Parathyroid adenoma (tissue), 2 donors: ENCODE measurements around the gene EMP1.
A peak's percentile ranks its signal among the peaks of the same experiment; 100 is the strongest.

ENCODE experiments used
- H2AFZ ChIP-seq: fragments of 300-600 bp; sonication (generic); one replicate; pipeline ENCODE4 v1.7.0; 2017; ENCODE audit warnings: antibody characterized with exemption, mild to moderate bottlenecking
- H3K27ac ChIP-seq: fragments of 300-600 bp; sonication (generic); one replicate; pipeline ENCODE4 v1.7.0; 2017
- H3K27me3 ChIP-seq: fragments of 300-600 bp; sonication (generic); one replicate; pipeline ENCODE4 v1.7.0; 2017; ENCODE audit warnings: low read length; ENCODE audit not compliant: control insufficient read depth, insufficient read depth
- H3K36me3 ChIP-seq: fragments of 300-600 bp; sonication (generic); one replicate; pipeline ENCODE4 v1.7.0; 2017; ENCODE audit warnings: low read length; ENCODE audit not compliant: control insufficient read depth, insufficient read depth
- H3K4me1 ChIP-seq: fragments of 300-600 bp; sonication (generic); one replicate; pipeline ENCODE4 v1.7.0; 2017; ENCODE audit warnings: control low read depth
- H3K4me2 ChIP-seq: fragments of 300-600 bp; sonication (generic); one replicate; pipeline ENCODE4 v1.7.0; 2017; ENCODE audit warnings: low read length
- H3K4me3 ChIP-seq: fragments of 300-600 bp; sonication (generic); one replicate; pipeline ENCODE4 v1.7.0; 2017; ENCODE audit warnings: low read depth, low read length
- H3K79me2 ChIP-seq: fragments of 300-600 bp; sonication (generic); one replicate; pipeline ENCODE4 v1.7.0; 2017; ENCODE audit warnings: control low read depth
- H3K9ac ChIP-seq: fragments of 300-600 bp; sonication (generic); one replicate; pipeline ENCODE4 v1.7.0; 2017; ENCODE audit warnings: mild to moderate bottlenecking
- H3K9me3 ChIP-seq: fragments of 300-600 bp; sonication (generic); one replicate; pipeline ENCODE4 v1.7.0; 2017; ENCODE audit warnings: low read length; ENCODE audit not compliant: control insufficient read depth
- TF ChIP-seq, protein P1 (sequence below): fragments of 300-600 bp; sonication (generic); IDR thresholded peaks from one replicate; pipeline ENCODE4 v1.7.0; 2017; ENCODE audit warnings: antibody characterized with exemption, mild to moderate bottlenecking
- donor health status: primary hyperparathyroidism.

EMP1 gene

DNA sequence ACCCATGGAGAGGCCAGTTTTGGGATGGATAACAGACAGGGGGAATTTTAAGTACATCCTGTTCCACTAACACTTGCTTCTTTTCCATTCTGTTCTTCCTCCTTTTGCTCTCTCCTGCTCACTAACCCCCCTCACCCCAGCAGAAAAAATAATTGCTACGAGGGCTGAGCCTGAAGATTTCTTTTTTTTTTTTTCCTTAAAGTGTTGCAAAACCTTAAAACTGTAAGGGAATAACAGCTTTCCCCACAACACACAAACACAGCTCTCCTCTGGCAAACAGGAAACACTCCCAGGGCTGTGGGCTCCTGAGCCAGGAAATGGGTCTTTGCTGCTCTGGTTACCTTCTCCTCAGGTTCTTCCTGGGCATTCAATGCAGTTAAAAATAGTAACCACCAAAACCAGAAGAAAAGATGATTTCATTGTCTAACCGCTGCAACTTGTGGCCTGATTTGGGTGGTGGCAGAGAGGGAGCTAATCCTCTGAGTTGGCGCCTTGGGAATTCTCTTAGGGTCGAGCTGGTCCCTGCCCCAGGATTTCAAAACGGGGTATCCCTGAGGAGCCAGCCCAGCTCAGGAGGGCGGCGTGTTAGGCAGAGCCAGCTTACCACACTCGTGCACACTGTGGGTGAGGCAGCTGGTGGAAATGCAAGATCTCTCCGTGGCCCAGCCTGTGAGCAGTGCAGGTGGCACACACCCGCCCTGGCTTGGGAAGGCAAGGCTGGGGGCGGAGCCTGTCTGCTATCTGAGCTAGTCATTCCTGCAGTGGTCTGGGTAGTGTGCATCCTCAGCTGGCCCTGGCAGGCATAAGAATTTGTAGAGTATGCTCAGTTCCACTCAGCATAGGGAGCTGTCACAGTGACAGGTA, 17.1 kb upstream of the EMP1 start:
- no peaks in the 10 kb centered on the region for H3K36me3 ChIP-seq
- H3K4me2 ChIP-seq = no peak overlapping the region
- H3K9ac ChIP-seq = no peak overlapping the region
- H3K9me3 ChIP-seq = no peaks in the 10 kb centered on the region
- peak overlapping the region; percentile 42 for H3K27ac ChIP-seq
- peak overlapping the region; percentile 79 for H2AFZ ChIP-seq
- peaks cover 8% of the 10 kb centered on the region for H3K4me1 ChIP-seq
- no peaks in the 10 kb centered on the region for H3K27me3 ChIP-seq
- H3K4me3 ChIP-seq = no peak overlapping the region
- TF ChIP-seq, protein P1, sequence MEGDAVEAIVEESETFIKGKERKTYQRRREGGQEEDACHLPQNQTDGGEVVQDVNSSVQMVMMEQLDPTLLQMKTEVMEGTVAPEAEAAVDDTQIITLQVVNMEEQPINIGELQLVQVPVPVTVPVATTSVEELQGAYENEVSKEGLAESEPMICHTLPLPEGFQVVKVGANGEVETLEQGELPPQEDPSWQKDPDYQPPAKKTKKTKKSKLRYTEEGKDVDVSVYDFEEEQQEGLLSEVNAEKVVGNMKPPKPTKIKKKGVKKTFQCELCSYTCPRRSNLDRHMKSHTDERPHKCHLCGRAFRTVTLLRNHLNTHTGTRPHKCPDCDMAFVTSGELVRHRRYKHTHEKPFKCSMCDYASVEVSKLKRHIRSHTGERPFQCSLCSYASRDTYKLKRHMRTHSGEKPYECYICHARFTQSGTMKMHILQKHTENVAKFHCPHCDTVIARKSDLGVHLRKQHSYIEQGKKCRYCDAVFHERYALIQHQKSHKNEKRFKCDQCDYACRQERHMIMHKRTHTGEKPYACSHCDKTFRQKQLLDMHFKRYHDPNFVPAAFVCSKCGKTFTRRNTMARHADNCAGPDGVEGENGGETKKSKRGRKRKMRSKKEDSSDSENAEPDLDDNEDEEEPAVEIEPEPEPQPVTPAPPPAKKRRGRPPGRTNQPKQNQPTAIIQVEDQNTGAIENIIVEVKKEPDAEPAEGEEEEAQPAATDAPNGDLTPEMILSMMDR = no peak
- H3K79me2 ChIP-seq = no peaks in the 10 kb centered on the region

DNA sequence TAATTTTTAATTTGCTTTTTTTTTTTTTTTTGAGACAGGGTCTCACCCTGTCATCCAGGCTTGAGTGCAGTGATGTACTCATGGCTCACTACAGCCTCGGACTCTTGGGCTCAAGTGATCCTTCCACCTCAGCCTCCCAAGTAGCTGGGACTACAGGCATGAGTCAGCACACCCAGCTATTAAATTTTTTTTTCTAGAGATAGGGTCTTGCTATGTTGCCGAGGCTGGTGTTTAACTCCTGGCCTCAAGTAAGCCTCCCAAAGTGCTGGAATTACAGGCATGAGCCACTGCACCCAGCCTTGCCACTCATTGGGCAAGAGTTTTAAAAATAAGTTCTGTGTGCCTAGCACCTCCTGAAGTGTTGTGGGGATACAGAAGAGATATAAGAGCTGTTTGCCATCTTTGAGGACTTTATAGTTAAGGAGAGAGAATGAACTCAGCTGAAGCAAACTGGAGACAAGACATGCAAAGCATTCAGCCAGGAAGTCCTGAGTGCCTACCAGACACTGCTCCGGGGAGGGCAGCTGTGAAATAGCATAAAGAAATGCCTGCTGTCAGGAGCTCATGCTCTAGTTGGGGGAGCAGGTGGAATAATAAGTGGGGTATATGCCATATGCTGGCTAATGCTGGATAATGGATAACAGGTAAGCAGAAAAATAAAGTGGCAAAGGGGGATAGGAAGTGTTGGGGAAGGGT, 15.0 kb upstream of the EMP1 start:
- Histone ChIP-seq H3K36me3 (no peaks in the 10 kb centered on the region), H3K79me2 (no peaks in the 10 kb centered on the region), H3K9ac (no peak overlapping the region), H2AFZ (no peak overlapping the region), H3K27me3 (no peaks in the 10 kb centered on the region), H3K9me3 (no peaks in the 10 kb centered on the region), H3K4me2 (no peak overlapping the region), H3K27ac (no peak overlapping the region), H3K4me3 (no peak overlapping the region), H3K4me1 (peaks cover 8% of the 10 kb centered on the region)
- TF ChIP-seq, protein P1 = no peak

DNA sequence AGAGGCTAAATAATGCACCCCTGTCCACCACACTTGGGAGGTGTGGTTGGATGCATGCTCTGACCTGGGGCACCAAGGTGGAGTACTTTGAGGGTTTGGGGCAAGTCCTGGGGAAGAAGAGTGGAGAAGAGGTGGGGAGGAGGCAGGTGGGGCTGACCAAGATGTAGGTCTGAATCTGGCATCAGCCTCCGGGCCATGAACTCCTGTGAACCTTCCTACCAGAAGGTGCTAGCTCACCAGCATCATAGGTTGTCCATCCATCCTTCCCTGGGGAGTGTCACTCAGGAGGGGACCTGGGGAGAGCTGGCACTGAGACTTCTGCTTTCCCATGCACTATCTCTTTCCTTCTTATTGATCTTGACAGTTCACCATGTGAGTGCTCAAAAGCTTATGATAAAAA, 13.6 kb upstream of the EMP1 start:
- Histone ChIP-seq H3K4me1 (peaks cover 8% of the 10 kb centered on the region), H3K9me3 (no peaks in the 10 kb centered on the region), H2AFZ (no peak overlapping the region), H3K36me3 (no peaks in the 10 kb centered on the region), H3K9ac (no peak overlapping the region), H3K4me2 (no peak overlapping the region), H3K27me3 (no peaks in the 10 kb centered on the region), H3K79me2 (no peaks in the 10 kb centered on the region), H3K4me3 (no peak overlapping the region), H3K27ac (no peak overlapping the region)
- TF ChIP-seq, protein P1 = no peak

DNA sequence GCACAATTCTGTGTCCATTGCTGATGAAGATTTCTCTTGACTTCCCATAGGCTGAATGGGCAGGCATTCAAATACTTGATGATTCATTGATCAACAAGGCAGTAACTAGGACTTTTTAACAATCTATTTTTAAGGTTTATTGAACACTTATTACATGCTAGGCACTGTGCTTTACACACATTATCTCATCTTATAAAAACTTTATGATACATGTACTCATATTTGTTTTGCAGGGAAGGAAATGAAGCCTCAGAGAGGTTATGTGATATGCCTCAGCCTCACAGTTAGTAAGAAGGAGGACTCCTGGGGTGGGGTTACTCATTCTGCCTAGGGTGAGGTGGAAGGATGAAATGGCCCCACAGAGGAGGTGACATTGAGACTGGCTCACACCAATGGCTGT, 12.9 kb upstream of the EMP1 start:
- Histone ChIP-seq H3K4me3 (no peak overlapping the region), H3K27ac (no peak overlapping the region), H2AFZ (no peak overlapping the region), H3K27me3 (no peaks in the 10 kb centered on the region), H3K79me2 (no peaks in the 10 kb centered on the region), H3K4me2 (no peak overlapping the region), H3K36me3 (no peaks in the 10 kb centered on the region), H3K4me1 (peaks cover 8% of the 10 kb centered on the region), H3K9me3 (no peaks in the 10 kb centered on the region), H3K9ac (no peak overlapping the region)
- TF ChIP-seq, protein P1 = no peak
